Superior temporal gyrus (tissue), 1 donor: ENCODE results near the gene WASHC4.

ENCODE experiments used
- DNase-seq: peaks from one replicate; pipeline ENCODE4 v3.0.0-alpha.2; 2016; ENCODE audit errors: extremely low spot score

Gene WASHC4

GRCh38 chr12:105107494-105108371 is at the start of gene WASHC4:
Gene WASHC4 (plus strand): TSS chr12:105107731. CDS start chr12:105107801, 70 bp downstream.
- peak; percentile 95 for DNase-seq

- DNase-seq, result no peak
Measured at GRCh38 chr12:105060715-105061378, 46.7 kb upstream of the WASHC4 start.

DNA sequence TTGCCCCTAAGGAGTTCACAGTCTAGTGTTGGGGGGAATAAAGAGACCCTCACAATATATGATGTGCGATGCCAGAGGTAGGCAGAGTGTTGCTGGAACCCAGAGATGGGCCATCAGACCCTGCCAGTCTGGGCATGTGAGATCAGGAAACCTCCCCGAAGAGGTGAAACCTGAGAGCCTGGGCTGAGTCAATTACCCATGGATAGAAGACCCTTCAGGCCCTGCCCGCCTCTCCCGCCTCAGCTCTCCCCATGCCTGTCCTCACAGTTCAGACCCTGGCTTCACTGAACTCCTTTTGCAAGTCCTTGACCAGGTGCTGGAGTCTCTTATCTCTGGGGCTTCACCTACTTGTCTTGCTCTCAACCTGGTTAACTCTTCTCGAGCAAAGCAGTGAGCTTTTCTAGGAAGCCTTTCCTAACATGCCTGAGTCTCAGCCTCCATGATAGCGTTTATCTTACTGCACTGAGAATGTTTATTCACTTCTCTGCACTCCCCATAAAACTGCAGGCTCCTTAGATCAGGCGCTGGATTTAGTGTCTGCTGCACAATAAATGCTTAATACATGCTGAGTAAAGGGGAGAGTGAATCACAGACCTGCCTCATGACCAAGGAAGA is 42.9 kb upstream of the WASHC4 start:
- no peak for DNase-seq

DNA sequence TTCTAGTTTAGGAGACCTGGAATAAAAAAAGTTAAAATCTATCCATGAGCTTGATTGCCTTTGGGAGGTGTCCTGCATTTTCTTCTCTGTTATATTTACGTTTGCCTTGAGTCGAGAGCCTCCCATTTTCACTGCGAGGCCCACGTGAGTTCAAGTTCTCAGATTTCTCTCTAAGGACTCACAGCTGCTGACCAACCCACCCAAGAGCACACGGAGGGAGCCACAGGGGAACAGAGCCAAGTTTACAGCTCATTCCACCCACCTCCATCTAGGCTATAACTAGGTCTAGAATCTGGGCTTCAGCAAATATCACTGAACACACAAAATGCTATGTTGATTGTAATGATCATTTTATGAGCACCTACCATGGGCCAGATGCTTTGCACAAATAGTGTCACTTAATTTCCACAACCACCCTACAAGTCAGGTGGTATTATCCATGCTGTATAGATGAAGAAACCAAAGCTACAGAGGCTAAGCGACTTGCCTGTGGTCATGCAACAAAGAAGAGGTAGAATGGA is 40.0 kb upstream of the WASHC4 start:
- peak; percentile 24 for DNase-seq

DNA sequence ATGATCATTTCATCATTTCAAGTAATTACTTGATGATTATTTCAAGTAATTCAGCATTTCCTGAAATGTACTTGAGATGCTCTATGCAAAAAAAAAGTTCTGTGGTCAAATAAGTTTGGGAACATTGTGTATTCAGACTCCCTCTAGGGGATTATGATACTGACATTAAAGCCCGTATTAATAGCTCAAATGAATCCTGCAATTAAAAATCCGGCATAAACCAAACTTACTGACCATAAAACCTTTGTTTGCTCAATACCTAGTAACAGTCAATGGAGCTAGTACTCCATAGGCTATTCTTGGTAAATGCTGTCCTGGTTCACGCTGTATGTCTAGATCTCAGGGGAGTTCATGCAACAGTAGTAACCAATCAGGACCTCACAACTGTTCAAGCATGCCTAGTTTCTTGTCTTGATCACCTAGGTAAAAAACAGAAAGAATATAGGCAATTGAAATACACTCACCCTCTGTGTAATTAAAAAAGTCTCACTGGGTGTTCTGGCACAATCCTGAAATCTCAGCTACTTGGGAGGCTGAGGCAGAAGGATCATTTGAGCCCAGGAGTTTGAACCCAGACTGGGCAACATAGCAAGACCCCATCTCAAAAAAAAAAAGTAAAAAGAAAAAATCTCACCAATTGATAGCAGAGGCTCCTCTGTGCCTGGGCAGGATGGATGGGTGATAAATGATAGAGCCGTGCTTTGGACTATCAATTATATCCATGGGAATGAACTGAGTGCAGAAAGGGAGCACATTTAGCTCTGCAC is 37.4 kb upstream of the WASHC4 start:
- no peak for DNase-seq

GRCh38 chr12:105071981-105072380 is 35.5 kb upstream of the WASHC4 start:
- DNase-seq, result no peak

GRCh38 chr12:105072888-105073488 is 34.5 kb upstream of the WASHC4 start:
- no peak for DNase-seq

DNA sequence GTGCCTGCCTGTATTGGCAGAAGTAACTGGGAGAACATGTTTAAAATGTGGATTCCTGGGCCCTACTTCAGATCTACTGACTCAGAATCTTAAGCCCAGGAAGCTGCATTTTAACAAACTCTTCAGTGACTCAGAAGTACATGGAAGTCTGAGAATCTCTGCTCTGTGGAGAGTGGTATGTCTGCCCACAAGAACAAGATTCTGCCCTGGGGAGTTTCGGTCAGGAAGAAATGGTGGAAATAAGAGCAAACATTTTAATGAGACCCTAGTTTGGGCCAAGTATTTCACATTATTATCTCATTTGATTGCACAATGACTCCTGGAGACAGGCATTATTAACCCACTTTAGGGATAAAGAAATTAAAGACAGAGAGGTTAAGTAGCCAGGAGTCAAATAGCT is 31.4 kb upstream of the WASHC4 start:
- no peak for DNase-seq

GRCh38 chr12:105076913-105077312 is 30.6 kb upstream of the WASHC4 start:
- no peak for DNase-seq

DNA sequence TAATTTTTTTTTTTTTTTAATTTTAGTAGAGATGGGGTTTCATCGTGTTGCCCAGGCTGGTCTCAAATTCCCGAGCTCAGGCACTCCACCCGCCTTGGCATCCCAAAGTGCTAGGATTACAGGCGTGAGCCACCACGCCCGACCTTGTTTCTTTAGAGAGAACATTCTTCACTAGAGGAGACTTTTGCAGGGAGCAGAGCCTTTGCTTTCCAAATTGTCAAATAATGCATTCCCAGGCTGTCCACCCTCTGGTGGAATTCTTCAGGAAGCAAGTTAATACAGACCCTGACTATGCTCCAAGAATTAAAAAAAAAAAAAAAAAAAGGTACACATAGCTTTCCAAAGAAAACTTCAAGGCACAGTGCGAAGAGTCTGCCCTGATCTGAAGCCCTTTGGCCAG is 30.1 kb upstream of the WASHC4 start:
- no peak for DNase-seq

GRCh38 chr12:105078712-105079570 is 28.6 kb upstream of the WASHC4 start:
- no peak for DNase-seq

DNA sequence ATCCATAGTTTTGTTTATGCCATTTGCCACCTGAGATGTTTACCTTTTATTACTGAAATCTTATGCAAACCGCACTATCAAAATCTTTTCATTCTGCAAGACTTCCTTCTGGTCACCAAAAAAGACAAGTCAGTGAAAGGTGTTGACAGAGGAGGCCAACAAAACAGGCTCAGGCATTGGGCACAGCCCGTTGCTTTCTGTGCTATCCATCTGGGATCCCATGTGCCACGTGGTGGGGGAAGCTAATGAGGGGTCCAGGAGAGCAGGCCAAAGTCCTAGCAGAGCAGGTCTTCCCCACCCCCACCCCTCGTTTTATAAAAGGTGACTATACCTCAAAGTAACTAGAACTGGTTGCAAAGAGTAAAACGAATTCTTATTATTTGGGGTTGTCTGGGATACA is 24.5 kb upstream of the WASHC4 start:
- DNase-seq, result no peak

DNA sequence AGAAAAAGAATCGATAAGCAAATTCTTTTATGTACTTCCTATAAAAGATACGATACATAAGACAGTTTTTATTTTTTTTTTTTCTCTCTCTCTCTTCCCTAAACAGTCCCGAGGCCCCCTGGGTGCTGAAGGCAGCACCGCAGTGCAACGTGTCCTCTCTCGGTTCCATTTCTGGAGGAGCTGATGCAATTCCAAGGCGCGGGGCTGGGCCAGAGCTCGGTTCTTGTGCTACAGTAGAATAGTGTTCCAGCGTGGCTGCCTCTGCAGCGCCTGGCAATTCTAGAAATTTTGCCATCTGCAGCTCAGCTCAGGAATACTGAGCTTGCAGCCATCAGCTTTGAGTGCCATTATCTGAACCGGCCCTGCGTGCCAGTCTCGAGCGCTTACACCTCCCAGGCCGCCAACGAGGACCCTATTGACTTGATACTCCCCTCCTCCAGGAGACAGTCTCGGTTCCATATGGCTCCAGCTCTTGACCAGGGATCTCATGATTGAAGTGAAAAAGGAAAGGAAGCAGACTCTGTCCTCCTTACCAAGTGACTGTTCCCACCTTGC is 23.9 kb upstream of the WASHC4 start:
- peak; percentile 72 for DNase-seq

DNA sequence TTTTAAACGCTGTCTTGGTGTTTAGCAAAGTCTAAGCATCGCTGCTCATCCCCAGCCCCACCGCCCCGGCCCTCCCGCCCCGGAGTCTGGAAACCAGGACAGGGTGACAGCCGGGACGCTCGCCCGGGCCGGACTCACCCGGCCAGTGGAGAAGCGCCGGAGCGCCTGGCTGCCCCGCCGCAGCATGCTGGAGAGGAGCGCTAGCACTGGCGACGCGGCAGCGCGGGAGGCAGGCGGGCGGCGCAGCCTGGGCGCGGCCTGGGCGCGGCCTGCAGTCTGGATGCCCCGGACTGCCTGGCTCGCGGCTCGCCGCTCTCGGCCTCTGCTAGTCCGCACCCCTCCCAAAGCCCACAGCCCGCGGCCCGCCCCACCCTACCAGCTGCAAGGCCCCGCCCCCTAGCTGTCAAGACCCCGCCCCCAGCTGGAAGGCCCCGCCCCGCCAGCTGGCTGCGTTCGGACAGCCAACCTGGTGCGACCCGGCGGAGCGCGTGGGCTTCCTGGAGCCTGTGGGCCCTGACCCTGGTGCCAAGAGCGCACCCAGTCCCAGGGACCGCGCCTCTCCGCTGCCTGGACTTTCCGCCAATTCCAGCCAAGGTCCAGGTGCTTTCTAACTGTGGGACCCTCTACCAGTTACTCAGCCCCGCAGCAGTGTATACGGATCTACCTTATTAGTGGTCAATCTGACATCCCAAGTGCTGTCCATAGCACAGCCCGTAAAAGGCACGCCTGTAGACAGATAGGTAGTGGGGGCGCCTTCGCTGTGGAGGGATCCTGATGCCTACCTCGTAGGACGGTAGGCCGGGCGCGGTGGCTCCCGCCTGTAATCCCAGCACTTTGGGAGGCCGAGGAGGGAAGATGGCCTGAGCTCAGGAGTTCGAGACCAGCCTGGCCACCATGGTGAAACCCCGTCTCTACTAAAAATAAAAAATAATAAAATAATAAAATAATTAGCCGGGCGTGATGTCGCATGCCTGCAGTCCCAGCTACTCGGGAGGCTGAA is 23.0 kb upstream of the WASHC4 start, which contains the start of gene ALDH1L2:
Gene ALDH1L2, minus strand, starts transcription at position 208 of the 1,000 bp plus-strand sequence. Its CDS starts 22 bp downstream, at position 186.
- no peak for DNase-seq

DNA sequence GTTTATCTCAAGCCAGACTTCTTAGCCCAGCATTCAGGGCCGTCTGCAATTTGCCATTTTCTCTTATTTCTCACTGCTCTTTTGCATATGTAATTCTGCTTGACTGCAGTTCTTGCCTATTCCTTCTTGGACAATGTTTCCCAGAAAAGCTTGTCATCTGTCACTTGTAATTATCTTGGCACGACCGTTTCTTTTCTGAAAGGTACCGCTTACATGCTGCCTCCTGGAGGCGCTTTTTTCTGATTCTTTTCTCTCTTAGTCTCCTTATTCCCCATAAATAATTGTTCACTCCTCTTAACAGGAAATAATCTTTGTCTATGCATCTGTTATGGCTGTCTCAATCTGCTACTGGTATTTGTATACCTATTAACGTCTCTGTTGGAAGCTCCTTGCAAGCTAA is 22.0 kb upstream of the WASHC4 start:
- no peak for DNase-seq

GRCh38 chr12:105089817-105090216 is 17.7 kb upstream of the WASHC4 start:
- DNase-seq, result no peak

DNA sequence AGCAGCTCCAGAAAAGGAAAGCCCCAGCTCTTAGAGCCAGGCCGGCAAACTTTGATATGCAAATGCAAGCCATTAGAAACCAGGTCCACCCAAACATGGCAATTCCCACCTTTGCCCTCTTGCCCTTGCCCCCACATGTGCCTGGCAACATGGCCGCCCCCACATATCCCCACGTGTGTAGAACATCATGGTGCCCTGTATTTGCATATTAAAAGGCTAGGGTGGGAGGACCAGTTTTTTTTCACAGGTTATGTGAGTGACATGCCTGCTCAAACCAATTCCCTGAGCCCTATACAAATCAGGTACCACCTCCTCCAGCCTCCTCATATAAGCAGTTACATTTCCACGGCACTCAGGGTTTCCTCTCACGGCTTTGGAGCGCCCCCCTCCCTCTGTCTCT is 17.2 kb upstream of the WASHC4 start:
- no peak for DNase-seq

DNA sequence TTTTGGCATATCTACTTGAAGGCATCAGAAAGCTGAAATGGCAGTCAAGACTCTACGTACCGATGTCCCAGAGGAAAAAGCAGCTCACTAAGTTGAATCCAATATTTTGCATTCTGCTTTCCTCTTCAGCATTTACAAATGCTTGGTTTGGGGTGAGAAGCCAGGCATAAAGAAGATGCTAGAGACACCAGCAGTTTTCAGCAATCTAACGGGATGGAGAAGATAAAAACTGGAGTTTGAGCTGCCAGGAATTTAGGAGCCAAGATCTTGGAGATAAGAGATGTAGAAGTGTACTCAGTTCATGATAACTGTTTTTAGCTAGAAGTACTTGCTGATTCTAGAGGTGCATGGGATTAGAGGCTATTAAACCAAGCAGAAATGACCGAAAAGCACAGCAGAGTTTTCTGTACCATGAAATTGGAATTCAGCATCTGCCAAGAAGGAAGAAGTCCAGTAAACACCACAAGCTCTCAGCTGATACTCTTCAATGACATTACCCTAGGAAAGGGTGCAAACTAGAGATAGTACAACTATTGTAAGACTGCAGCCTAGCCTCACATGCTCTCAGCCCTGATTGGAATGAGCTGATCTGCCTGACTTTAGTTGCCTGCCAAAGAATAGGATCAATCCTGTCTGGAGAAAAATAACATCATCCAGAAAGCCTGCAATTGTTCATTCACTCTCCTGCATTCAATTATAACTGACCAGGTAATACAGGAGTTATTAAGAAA is 15.9 kb upstream of the WASHC4 start:
- DNase-seq, result no peak
